NCI-H1436 (cell line): ENCODE measurements around the gene ABCG5.

Experiments
- DNase-seq: peaks from one replicate; lab custom pipeline; 2025; lab: John Stamatoyannopoulos, UW

The ABCG5 gene

DNA sequence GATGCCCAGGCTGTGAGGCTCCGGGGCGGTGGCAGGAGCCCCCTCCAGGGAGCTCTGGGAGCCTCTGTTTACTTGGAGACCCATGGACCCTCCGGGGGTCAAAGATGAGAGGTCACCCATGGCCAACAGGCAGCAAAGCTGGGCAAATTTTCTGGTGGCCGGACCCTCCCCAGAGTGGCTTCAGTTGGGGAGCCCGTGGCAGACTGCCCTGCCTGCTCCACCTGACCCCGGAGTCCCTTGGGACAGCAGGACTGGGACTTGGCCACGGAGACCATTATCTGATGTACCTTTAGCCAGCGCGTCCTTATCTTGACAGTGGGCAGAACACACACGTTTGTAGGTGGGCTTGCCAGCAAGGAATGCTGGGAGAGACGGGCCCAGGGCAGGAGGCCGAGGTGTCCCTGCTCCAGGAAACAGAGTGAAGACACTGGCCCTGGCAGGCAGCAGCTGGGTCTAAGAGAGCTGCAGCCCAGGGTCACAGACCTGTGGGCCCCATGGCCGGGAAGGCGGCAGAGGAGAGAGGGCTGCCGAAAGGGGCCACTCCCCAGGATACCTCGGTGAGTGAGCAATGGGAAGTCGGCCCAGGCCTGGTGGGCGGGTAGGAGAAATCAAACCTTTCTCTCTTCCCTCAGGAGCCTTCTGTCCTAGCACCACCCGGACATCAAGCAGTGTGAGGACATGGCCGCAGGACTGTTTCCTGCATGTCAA is at the start of gene ABCG5, which contains the start of gene ABCG8:
TSS of gene ABCG5 (minus strand) at position 280 of the 708 bp plus-strand sequence. CDS start at position 120, 160 bp downstream.
TSS of gene ABCG8 (plus strand) at position 412 of the 708 bp plus-strand sequence. CDS start at position 495, 83 bp downstream.
- no peak for DNase-seq

DNA sequence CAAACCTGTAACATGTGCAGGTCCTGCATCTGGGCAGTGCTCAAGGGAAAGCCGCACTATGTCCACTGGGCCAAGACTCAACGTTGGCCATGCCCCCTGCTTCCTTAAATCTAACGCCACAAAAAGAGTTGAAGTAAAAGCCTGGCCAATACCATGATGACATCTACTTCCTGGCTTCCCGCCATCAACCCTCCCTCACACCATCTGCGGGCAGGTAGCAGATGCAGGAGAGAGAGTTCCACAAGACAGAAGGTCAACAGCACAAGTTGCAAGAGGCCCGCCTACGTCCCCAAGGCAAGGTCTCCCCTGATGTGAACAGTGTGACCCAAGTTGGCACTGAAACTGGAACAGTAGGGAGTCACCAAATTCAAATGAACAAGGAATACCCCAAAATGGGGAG is 48.5 kb upstream of the ABCG5 start:
- DNase-seq: no peak

DNA sequence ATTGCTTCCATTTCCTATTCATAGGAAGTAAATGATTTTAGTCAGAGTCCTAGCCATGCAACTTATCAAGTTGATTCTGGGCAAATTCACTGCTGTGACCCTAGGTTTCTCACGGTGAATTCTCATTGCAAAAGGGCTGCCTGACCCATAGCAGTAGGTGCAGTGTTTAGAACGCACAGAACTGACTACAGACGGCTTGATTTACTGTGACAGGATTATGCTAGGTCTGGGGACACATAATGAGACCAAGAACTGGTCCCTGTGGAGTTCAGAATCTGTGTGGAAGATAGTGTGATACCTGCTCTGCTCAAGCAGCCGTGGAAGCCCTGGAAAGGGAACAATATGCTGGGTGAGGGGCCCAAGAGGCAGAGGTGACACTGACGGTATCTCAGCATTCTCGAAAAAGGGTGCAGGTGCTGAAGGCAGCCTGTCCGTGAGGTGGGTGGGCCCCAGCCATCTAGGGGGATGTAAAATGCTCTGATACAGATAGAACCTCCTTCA is 46.5 kb upstream of the ABCG5 start:
- no peak for DNase-seq

DNA sequence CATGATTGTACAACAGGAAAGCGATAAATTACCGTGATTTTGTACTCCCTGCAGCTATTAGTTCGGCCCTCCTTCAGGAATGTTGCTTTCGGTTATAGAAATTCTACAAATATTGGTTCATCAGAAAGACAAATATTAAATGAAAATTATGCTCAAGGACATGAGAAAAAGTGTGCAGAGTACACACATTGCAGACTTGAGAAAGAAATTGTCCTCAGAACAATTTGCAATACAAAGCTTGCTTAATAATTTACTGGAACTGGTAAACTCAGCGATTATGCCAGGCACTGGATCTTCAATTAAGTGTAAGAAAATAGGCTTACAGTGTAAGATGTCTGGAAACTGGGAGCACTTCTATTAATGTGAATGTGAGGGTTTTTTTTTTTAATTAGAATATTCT is 46.0 kb upstream of the ABCG5 start:
- DNase-seq: no peak

GRCh38 chr2:43882312-43882711 is 43.7 kb upstream of the ABCG5 start:
- no peak for DNase-seq

DNA sequence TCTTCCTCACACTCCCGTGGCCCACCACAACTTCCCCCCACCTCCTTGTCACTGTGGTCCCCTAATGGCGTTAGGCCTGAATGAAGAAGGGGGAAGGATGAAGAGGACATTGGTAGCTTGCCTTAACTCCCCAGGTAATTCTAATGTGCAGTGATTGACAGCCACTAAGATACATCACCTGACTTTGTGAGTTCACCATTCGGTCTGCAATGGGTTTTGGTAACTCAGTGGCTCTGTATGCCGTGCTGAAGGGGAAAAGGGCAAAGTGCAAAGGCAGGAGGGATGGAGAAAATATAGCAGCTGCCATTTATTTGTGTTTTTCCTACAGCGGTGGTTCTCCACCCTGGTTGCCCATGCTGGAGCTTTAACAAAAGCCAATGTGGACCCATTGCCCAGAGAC is 42.3 kb upstream of the ABCG5 start:
- DNase-seq: no peak

DNA sequence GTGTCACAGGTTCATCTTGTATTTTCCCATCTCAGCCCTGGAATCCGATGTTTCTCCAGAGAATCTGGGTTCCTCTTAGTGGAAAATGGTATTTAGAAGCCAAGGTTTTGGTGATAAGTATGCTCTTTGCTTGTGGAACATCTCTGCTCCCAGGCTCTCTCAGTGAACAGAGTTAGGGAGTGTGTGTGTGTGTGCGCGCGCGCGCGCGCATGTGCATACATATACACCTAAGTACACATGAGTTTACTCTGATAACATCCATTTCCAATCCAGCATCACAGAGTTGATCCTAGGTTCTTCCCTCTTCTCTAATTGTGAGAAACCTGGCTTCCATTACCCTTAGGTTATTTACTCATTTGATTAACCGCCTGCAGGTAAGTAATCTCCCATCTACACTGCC is 41.8 kb upstream of the ABCG5 start:
- no peak for DNase-seq

DNA sequence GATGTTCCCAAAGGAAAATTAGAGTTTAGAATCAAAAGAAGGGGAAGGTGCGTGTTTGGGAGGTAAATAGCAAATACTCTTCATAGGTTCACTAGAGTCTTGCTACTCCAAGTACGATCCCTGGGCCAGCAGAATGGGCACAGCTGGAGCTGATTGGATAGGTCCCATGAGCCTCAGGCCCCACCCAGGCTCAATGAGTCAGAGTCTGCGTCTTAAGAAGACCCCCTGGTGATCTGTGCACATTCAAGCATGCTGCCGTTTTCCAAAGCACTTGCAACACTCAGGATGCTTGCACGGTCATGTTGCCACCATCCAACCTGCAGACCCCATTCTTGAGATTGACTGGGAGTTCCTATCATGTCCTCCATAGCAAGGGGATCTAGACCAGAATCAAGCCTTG is 40.6 kb upstream of the ABCG5 start:
- DNase-seq: no peak

- peak; percentile 69 for DNase-seq
Measured at GRCh38 chr2:43877782-43878464, 39.3 kb upstream of the ABCG5 start.

- no peak for DNase-seq
Measured at GRCh38 chr2:43874776-43875451, 36.3 kb upstream of the ABCG5 start.

- DNase-seq: peak; percentile 18
Measured at GRCh38 chr2:43872151-43872550, 33.5 kb upstream of the ABCG5 start.

GRCh38 chr2:43855292-43855691 is 16.7 kb upstream of the ABCG5 start:
- DNase-seq: no peak

DNA sequence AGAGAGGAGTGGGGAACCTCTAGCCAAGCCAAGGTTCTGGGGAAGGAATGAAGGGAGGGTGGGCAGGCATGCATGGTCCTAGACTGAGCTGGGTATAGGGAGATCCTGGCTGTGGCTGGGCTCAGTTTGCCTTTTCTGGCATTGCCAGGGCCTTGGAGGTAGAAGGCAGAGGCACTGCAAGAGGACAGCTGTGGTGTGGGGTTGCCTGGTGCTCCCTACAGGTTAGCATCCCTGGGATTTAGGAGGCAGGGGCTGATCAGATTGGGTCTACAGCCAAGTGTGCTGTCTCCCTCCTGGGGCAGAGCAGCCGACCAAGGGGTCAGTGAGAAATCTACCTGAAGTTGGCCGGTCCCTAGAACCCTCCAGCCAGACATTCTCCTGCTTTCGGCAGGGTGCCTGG is 16.0 kb upstream of the ABCG5 start:
- no peak for DNase-seq

GRCh38 chr2:43853141-43854081 is 14.8 kb upstream of the ABCG5 start:
- DNase-seq: no peak

DNA sequence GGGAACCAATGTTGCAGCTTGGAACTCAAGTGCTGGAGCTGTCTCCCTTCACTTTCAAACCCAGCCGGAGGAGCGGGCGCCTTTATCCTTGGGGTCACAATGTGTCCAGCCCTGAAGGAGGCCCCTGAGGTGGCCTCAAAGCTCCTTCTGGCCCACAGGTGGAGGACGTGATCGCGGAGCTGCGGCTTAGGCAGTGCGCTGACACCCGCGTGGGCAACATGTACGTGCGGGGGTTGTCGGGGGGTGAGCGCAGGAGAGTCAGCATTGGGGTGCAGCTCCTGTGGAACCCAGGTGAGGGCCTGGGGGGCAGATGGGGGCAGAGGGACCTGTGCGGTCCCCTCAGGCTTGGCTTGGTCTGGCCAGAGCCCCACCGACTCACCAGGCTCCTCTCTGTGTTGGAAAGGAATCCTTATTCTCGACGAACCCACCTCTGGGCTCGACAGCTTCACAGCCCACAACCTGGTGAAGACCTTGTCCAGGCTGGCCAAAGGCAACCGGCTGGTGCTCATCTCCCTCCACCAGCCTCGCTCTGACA is 13.6 kb upstream of the ABCG5 start:
- DNase-seq: no peak

GRCh38 chr2:43851011-43851980 is 12.7 kb upstream of the ABCG5 start:
- no peak for DNase-seq

- no peak for DNase-seq
Measured at GRCh38 chr2:43848214-43848613, 9.6 kb upstream of the ABCG5 start.

DNA sequence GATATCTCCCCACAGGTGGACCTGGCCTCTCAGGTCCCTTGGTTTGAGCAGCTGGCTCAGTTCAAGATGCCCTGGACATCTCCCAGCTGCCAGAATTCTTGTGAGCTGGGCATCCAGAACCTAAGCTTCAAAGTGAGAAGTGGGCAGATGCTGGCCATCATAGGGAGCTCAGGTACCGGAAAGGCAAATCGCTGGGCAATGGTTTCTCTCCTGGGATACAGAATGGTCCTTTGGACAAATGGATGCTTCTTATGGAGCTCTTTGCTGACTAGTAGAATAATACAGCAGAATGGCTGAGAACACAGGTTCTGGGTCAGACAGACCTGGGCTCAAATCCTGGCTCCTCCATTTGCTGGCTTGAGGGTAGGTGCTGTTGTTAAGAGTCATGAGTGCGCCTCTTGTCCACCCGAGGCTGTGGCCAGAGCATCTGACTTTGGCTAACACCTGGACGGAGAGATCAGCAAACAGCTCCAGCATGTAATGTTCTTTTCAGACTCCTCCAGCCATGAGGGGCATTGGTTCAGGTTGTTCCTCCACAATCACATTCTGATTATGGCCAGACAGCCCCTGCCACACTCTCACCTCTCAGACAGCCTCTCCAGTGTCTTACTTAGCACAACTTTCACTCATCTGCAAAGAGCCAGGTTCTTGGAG is 7.6 kb upstream of the ABCG5 start:
- no peak for DNase-seq

DNA sequence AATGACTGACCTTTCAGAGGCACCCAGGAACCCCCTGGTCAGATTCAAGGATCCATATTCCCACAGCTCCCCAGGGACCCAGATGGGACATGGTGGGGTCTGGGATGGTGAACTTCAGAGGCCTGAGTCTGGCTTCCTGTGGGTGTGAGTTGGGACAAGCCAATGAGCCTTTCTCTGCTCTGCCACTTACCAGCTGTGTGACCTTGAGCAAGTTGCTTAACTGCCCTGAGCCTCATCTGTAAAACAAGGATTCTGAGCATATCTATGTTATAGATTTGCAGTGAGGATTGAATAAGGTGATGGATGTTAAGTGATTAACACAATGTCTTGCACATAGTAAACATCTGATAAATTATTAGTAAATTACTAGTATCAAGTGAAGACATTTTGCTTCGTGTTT is 6.5 kb upstream of the ABCG5 start:
- no peak for DNase-seq

GRCh38 chr2:43842866-43843226 is 4.2 kb upstream of the ABCG5 start:
- no peak for DNase-seq
